Liver (tissue), 9 donors: ENCODE results near the gene TDRD9. TPM values are rescaled to one million over a fixed set of nuclear protein-coding genes. Genes with fewer than 3 reads are reported as not detected.

Experiments used
- DNase-seq: peaks from one replicate; pipeline ENCODE4 v3.0.0-alpha.2; 2017; ENCODE audit warnings: low spot score
- H3K27ac ChIP-seq, 2 donors: one replicate each; pipeline ENCODE4 v1.7.0; 2013; ENCODE audit warnings: inconsistent platforms in 2 of 2, low read length in 2 of 2, control low read depth in 1 of 2, low read depth in 1 of 2, mild to moderate bottlenecking in 1 of 2
- H3K27me3 ChIP-seq, 4 donors: one replicate each; pipeline versions ENCODE4 v1.6.1 to v1.7.0; 2013; ENCODE audit warnings: low read length in 3 of 4, inconsistent platforms in 1 of 4, mild to moderate bottlenecking in 1 of 4, moderate library complexity in 1 of 4; ENCODE audit not compliant: control insufficient read depth in 4 of 4, insufficient read depth in 4 of 4
- H3K36me3 ChIP-seq, 4 donors: one replicate each; pipeline versions ENCODE4 v1.6.1 to v1.7.0; 2013; ENCODE audit warnings: low read length in 3 of 4, mild to moderate bottlenecking in 3 of 4, low read depth in 1 of 4, moderate library complexity in 1 of 4; ENCODE audit not compliant: control insufficient read depth in 4 of 4, insufficient read depth in 3 of 4
- H3K4me1 ChIP-seq, 4 donors: one replicate each; pipeline versions ENCODE4 v1.6.1 to v1.7.0; 2013; ENCODE audit warnings: low read length in 3 of 4, mild to moderate bottlenecking in 3 of 4, moderate library complexity in 1 of 4; ENCODE audit not compliant: control insufficient read depth in 4 of 4, insufficient read depth in 4 of 4
- H3K4me3 ChIP-seq, 3 donors: one replicate each; pipeline versions ENCODE4 v1.6.1 to v1.7.0; 2013; ENCODE audit warnings: low read length in 3 of 3, control low read depth in 1 of 3, low read depth in 1 of 3, mild to moderate bottlenecking in 1 of 3
- H3K9ac ChIP-seq, 2 donors: one replicate each; pipeline ENCODE4 v1.7.0; 2013; ENCODE audit warnings: low read length in 2 of 2, mild to moderate bottlenecking in 2 of 2, moderate library complexity in 2 of 2, control low read depth in 1 of 2, low read depth in 1 of 2
- H3K9me3 ChIP-seq, 4 donors: one replicate each; pipeline versions ENCODE4 v1.6.1 to v1.7.0; 2013; ENCODE audit warnings: low read length in 3 of 4; ENCODE audit not compliant: control insufficient read depth in 4 of 4
- CTCF ChIP-seq: fragments of 150-350 bp; IDR thresholded peaks from 2 replicates; pipeline ENCODE4 v1.5.1; 2017; ENCODE audit warnings: improper control_type of control experiment, low read depth, low read length; ENCODE audit not compliant: missing input control
- EGR1 ChIP-seq, 2 donors: IDR thresholded peaks; 2 replicates each; pipeline ENCODE4 v1.6.1; 2016 to 2018; ENCODE audit warnings: antibody characterized with exemption in 2 of 2, low read depth in 2 of 2
- FOXA1 ChIP-seq: IDR thresholded peaks from 2 replicates; pipeline ENCODE4 v1.6.1; 2016; ENCODE audit warnings: antibody characterized with exemption
- FOXA2 ChIP-seq: IDR thresholded peaks from 2 replicates; pipeline ENCODE4 v1.6.1; 2016; ENCODE audit warnings: antibody characterized with exemption
- GABPA ChIP-seq, 2 donors: IDR thresholded peaks in 1 of 2; conservative IDR thresholded peaks in 1 of 2; 2 replicates each; pipeline ENCODE4 v1.6.1; 2016; ENCODE audit warnings: antibody characterized with exemption in 2 of 2, mild to moderate bottlenecking in 1 of 2, moderate library complexity in 1 of 2
- HNF4G ChIP-seq: IDR thresholded peaks from 2 replicates; pipeline ENCODE4 v1.6.1; 2016; ENCODE audit warnings: antibody characterized with exemption
- JUND ChIP-seq, 2 donors: IDR thresholded peaks; 2 replicates each; pipeline ENCODE4 v1.6.1; 2016; ENCODE audit warnings: antibody characterized with exemption in 2 of 2
- MAX ChIP-seq: IDR thresholded peaks from 2 replicates; pipeline ENCODE4 v1.6.1; 2016; ENCODE audit warnings: antibody characterized with exemption
- NR2F2 ChIP-seq: IDR thresholded peaks from 2 replicates; pipeline ENCODE4 v1.6.1; 2016; ENCODE audit warnings: antibody characterized with exemption
- REST ChIP-seq: IDR thresholded peaks from 2 replicates; pipeline ENCODE4 v1.6.1; 2016; ENCODE audit warnings: antibody characterized with exemption, mild to moderate bottlenecking
- RXRA ChIP-seq, 2 donors: IDR thresholded peaks; 2 replicates each; pipeline ENCODE4 v1.6.1; 2017 to 2018; ENCODE audit warnings: antibody characterized with exemption in 2 of 2, mild to moderate bottlenecking in 1 of 2
- TAF1 ChIP-seq: conservative IDR thresholded peaks from 2 replicates; pipeline ENCODE4 v1.6.1; 2016; ENCODE audit warnings: antibody characterized with exemption, mild to moderate bottlenecking
- YY1 ChIP-seq: IDR thresholded peaks from 2 replicates; pipeline ENCODE4 v1.6.1; 2016; ENCODE audit warnings: antibody characterized with exemption, mild to moderate bottlenecking
- ZBTB33 ChIP-seq: IDR thresholded peaks from 2 replicates; pipeline ENCODE4 v1.6.1; 2016; ENCODE audit warnings: antibody characterized with exemption
- WGBS: extraction: QIAGEN DNeasy Blood & Tissue Kit; methylation state at CpG from one replicate; pipeline ENCODE4 v1.1.7; 2013; 5-methylcytosine and 5-hydroxymethylcytosine counted together
- polyA plus RNA-seq, 2 donors: library from polyadenylated mRNA; stranded (reverse) in 1 of 2; unstranded in 1 of 2; fragments of 200-250 nt in 1 of 2; fragments of >200 nt in 1 of 2; fragmentation: Nextera tagmentation in 1 of 2; extraction: Ambion mirVana in 1 of 2; gene quantifications; one replicate each; pipeline versions ENCODE4 v1.2.1 to v1.2.3, GENCODE V29; 2013 to 2015
- total RNA-seq, 2 donors: library from RNA; depleted of rRNA; stranded (reverse); fragments of >200 nt; gene quantifications; one replicate each; pipeline ENCODE4 v1.2.3, GENCODE V29; 2014
- TF ChIP-seq, protein P1 (sequence below): IDR thresholded peaks from 2 replicates; pipeline ENCODE4 v1.6.1; 2016; ENCODE audit warnings: antibody characterized with exemption
- donor health status: healthy.
- donor health status: healthy.
- donor health status: healthy.
- donor health status: healthy.
- donor health status: healthy.

The TDRD9 gene
- total and polyA plus RNA-seq, 4 donors, result 0.12 to 1.0 (median 0.46) TPM

DNA sequence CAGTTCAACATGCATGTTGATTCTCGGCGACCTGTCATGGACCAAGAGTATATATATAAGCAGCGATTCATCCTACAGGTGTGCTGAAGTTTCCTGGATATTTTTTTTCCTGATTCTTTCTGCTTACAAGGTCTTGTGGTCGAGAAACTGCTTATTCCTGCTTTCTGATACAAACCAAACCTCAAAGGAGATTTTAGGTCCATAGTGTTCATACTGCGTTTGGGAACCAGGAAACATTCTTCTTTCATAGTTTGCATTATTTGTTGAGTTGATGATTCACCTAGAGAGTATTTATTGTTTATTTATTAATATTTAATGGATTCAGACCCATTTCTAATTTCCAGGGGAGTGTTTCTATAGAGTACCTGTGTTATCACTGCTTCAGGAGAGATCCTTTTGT, 86.5 kb downstream of the TDRD9 start (continued):
- no peak for TF ChIP-seq REST
- no peak for TF ChIP-seq FOXA1

DNA sequence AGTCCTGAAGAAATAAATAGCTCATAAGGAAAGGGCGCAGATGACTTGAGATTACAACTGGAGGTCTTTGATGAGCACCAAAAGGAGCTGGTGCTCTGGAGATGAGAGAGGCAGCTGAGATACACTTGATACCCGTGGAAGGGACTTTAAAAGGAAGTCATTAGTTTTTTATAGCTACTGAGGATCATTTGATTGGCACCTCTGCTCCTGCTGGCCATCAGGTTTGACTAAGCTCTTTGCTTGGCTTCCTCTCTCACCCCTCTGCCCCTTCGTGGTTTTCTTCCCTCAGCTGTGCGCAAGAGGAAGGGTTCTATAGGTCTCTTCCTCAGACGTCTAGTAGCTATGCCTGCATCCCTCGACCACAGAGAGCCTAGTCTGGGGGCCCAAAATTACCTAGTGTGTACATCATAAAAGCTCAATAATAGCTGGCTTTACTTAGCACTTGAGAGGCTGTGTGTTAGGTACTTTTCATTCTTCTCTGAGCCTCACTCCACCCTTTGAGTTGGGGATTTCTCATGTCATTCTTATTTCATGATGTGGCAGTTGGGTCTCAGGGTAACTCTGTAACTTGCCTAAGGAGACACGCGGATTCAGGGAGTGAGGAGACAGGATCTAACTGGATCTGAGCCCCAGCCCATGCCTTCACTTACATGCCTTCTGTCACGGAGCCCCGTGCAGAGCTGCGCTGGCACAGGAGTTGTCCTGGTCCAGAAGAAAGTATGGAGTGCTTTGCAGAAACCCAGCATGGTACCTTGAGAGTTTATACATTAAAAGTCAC, 88.8 kb downstream of the TDRD9 start:
- no peak for TF ChIP-seq EGR1 (IDR thresholded peaks at IDR 0.05; ENCODE audit: low read depth in 2 of 2)
- DNase-seq, result no peak
- Histone ChIP-seq H3K27ac (no peak overlapping the region), H3K9ac (no peak overlapping the region), H3K9me3 (no peaks in the 10 kb centered on the region), H3K36me3 (no peaks in the 10 kb centered on the region), H3K27me3 (no peaks in the 10 kb centered on the region), H3K4me1 (no peaks in the 10 kb centered on the region), H3K4me3 (no peak overlapping the region)
- 72% methylated on average over 11 of the region's 11 CpGs for WGBS

DNA sequence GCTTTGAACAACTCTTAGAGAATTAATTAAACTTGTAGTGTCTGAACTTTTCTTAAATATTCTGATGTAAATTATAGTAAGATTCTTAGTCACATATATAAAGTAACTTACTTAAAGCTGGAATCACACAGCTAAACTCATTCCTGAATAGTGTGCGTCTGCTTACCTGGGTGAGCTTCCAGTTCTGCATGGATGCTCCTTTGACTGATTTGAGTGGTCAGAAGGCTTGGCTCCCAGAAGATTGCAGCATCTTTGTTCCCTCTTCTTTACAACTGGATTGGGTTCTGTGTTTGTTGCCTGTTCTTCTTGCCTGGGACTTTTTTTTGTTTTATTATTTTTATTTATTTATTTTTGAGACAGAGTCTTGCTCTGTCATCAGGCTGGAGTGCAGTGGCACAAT, 90.8 kb downstream of the TDRD9 start:
- no peak for DNase-seq
- no peak overlapping the region for H3K9ac ChIP-seq
- 93% methylated on average over 1 of the region's 1 CpG for WGBS
- no peak overlapping the region for H3K27ac ChIP-seq
- H3K4me1 ChIP-seq, result no peaks in the 10 kb centered on the region
- H3K4me3 ChIP-seq, result no peak overlapping the region
- H3K36me3 ChIP-seq, result no peaks in the 10 kb centered on the region
- no peak for TF ChIP-seq TAF1
- no peaks in the 10 kb centered on the region for H3K9me3 ChIP-seq
- H3K27me3 ChIP-seq, result no peaks in the 10 kb centered on the region

- Histone ChIP-seq H3K4me1 (no peaks in the 10 kb centered on the region), H3K36me3 (no peaks in the 10 kb centered on the region), H3K9ac (no peak overlapping the region), H3K4me3 (no peak overlapping the region), H3K27me3 (no peaks in the 10 kb centered on the region), H3K27ac (no peak overlapping the region), H3K9me3 (no peaks in the 10 kb centered on the region)
- no peak for DNase-seq
- 74% methylated on average over 7 of the region's 7 CpGs for WGBS
- TF ChIP-seq MAX (no peak), YY1 (no peak), HNF4G (no peak), GABPA (IDR thresholded peaks at IDR 0.05 in 1 of 2, conservative IDR thresholded peaks at IDR 0.05 in 1 of 2) (no peak), JUND (IDR thresholded peaks at IDR 0.05) (no peak), FOXA2 (no peak), EGR1 (IDR thresholded peaks at IDR 0.05; ENCODE audit: low read depth in 2 of 2) (no peak), RXRA (IDR thresholded peaks at IDR 0.05) (no peak), ZBTB33 (no peak), NR2F2 (no peak), CTCF (no peak), TAF1 (no peak), FOXA1 (no peak)
- TF ChIP-seq, protein P1, sequence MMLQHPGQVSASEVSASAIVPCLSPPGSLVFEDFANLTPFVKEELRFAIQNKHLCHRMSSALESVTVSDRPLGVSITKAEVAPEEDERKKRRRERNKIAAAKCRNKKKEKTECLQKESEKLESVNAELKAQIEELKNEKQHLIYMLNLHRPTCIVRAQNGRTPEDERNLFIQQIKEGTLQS, result no peak
These were observed 91.5 kb downstream of the TDRD9 start for GRCh38 chr14:104019806-104020205.
